HG03097 (cell line): ENCODE data around the gene CCDC85A.

Experiments used
- ATAC-seq: cut with Tn5 transposase; IDR thresholded peaks from one replicate; pipeline ENCODE4 v1.9.1; 2021; ENCODE audit not compliant: unreplicated experiment, low FRiP score

CCDC85A gene

DNA sequence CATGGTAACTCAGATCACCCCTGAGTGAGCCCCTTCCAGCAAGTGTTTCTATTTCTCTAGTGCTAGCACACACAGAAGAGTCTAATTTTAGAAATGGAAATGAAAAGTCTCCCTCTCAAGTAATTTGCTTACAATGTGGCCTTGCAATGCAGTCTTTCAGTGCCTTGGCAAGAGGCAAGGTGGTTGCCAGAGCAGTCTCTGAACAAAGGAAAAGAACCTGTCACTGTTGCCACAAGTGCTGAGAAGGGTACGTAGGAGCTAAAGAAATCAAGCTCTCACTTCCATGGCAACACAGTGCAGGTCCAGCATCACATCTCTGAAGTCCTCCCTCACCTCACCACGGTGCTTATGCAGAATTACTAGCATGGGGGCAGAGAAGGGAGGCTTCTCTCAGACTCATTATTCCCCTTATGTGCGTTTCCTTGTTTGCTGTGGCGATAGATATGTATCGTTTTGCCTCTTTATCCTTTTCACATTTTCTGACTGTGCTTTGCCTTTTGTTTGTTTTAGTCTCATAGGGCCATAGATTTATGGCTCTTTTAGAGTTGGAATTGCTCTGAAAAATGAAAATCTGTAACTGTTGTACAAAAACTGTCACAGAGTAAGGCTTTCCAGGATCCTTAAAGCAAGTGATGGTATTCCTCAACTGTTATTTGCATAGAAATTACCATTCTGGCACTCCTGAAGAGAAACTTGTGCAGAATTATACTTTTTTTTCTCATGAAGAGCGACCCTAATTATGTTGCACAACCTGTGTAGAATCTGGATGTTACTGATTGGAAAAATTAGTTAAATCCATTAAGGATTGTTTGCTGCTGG is 164.8 kb downstream of the CCDC85A start:
- ATAC-seq: no peak

DNA sequence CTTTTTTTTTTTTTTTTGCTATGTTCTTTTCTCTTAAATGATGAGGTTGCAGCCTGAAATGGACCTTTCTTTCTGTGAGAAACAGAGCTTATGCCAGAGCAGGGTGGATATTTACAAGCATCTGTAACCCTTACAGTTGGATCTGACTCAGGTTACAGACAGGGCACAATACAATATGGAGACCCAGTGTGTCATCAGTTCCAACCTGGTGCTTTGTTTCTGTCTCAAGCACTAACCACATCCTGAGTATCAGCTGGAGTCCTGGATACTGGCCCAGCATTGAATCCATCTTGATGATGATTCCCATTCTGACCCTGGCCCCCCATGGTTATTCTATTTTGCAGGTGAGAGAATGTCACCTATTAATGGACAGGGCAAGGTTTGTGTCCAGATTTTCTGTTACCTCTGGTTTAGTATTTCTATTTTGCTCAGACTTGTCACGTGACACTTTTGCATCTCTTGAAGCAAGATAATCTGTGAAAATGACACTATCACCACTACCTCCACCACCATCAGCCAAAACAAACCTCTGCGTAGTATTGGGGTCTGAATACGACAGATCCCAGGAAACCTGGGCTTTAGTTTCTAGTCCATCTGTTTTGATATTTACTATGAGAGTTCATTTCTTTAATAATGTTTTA is 174.0 kb downstream of the CCDC85A start:
- no peak for ATAC-seq

DNA sequence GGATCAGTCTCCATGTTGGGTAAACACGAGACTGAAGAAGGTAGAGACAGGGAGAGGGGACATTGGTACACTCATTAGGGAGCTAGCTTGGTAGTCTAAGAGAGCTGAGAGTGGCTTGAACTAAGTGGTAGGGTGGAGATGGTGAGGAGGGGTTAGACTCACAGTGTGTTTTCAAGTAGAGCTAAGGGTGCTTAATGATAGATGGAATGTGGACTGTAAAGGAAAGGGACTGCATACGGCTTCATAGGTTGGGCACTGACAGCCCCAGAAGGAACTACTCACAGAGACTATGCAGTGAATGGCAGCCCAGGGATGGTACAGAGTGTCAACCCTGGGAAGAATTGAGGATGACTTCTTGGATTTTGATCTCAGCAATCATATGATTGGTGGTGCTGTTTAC is 178.1 kb downstream of the CCDC85A start:
- no peak for ATAC-seq

DNA sequence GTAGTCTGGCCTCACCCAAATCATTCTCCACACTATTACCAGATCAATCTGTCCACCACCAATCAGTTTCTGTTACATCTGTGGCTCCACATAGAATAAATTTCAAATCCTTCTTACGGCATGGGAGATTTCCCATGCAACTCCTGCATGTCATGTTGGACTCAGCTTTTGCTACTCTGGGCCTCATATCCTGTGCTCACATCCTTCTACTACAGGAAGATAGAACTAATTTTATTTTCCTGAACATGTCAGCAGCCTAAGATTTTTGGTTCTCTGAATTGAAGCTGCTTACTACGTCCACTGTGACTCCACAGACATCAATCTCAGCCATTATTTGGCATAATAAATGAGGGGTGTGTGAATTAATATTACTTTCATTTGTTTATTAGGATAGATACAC is 181.1 kb downstream of the CCDC85A start:
- ATAC-seq: no peak

DNA sequence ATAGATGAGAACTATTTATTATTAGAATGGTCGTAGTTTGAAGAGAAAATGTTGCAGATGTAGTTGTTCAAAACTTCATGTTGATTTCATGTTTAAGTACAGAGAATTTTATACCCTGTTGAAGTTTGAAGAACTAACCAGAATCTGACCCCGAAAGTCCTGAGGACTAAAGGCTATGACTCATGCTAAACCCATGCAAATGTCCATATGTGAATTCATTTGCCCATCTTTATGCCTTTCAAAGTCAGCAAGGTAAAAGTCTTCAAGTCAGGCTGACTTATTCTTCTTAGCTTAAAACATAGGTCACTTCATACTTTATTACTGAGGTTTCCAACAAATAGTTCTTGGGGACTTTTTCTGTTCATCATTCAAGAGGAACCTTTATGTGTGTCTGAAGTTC is 185.5 kb downstream of the CCDC85A start:
- no peak for ATAC-seq

DNA sequence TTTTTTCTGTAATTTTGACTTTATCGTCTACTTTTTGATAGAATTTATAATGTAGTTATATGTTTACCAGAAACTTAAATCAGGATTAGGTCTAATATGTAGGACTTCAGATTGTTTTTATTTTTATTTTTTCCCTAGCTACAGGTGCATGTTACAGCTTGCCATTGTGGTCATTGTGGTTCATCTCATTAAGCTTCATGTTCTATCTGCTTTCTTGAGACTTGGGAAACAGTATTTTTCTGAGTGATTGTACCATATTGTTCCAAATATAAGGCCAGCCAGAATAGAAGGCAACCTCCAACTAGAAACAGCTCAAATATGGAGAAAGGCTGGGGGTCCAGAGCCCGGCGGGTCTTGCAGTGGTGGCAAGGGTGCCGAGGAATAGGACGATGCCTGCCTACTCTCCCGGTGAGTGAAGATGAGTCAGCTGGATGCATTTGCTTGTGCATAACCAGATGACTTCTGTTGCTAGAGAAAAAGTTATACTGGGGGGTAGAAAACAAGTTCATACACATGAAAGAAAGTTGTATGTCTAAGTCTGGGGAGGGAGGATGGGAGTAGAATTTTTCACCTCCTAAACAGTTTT is 188.4 kb downstream of the CCDC85A start:
- ATAC-seq: no peak

DNA sequence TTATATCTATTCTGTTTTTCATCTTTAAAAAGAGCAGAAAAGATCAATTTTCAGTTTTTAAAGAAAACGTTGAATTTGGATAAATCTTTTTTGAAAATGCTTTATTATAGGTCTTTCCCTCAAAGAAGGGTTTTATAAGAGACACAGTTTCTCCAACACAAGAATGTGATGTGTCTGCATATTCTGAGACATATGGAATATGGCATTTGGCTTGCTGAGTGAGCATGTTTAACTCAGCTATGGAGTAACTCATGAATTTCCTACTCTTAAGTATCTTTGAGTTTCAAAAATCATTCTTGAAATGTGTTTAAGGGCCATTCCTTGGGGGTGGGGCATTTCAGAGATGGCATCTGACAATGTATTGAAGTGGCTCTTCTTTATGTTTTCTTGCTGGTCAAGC is 191.5 kb downstream of the CCDC85A start:
- ATAC-seq: no peak

DNA sequence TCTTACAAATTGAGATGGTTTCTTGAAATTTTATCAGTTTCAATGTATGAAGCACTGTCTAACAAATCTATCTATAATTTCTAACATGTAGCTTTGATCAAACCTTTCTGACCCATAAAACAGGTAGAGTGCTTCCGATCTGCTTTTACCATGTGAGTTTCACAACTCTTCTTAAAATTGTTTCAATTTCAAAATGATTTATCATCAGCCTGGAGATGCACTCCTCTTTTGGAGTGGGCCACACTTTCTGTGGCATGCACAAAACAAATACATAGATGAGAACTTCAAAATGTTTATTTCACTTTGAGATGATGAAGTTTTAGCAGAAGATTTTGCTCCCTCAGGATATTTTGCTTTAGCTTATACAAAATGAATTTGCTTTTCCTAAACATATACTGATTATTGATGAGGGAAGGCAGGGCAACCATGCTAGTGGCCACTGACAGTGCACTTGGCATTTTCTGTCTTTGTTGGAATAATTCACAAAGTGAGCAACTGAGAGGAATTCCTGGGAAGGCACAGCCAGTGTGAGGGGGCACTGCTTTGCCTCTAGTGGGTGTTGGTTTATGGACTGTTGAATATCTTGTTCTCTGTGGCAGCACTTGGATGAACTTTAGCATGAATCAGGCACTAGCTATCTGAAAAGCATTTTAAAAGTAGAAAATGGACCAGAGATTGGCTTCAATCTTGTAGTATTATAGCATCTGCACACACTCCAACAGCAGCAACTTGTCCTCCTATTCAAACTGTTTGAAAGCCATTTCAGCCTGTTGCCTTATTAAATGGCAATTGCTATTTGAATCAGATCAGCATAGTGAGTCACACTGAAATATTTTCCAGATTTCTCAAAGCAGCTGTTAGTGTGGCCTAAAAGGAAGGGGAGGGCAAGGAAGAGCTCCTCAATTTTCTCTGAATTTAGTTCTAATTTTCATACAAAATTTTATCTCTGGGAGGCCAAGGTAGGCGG is 193.2 kb downstream of the CCDC85A start:
- no peak for ATAC-seq

DNA sequence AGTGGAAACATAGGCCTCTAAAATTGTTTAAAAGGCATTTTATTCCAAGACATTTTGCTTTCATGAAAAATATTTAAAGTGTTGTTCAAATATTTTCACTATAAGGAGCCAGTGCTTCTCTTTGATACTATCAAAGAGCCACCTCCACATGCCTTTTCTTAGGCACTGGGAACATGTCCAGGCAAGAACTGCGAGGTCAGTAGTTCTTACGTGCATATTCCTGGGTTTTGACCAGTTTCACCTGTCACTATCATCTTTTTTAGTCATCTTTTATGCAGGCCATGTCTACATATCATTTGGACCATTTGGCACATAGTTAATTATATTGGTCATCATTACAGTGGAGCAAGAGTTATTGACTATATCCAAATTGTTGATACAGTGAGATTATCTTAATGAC is 195.3 kb downstream of the CCDC85A start:
- no peak for ATAC-seq

DNA sequence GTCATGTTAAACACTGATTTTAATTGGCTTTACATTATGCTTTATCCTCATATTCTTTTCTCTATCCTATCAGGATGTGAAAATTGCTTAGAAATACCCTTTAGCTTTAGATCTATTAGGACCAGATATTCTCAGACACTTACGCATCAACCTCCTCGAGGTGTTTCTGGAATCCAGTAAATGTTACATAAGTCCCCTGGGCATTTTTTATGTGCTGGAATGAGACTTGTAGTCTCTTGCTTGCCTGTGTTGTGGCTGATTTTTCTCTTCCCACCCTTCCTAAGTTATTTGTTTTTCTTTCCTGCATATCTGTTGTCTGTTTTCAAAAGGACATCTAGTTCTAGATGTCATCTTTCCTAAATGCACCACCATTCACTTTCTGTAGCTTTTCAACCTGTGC is 197.1 kb downstream of the CCDC85A start:
- no peak for ATAC-seq

DNA sequence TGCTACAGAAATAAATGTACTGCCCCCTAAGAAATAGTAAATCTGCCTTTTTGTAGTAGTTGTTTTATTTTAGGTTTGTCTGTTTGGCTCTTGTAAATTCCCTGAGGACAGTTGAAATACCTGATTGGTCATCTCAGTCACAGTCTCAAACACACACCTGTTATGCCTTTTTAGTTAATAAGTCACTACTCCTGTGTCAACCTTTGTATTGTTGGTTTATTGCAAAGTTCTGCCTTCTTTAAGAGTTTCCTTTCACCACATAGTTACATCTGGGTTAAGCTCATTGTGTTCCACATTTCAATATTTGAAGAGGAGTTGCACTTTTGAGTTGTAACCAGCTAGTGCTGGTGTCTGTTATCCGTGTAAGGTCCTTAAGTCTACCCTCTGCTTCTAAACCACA is 198.7 kb downstream of the CCDC85A start:
- no peak for ATAC-seq

DNA sequence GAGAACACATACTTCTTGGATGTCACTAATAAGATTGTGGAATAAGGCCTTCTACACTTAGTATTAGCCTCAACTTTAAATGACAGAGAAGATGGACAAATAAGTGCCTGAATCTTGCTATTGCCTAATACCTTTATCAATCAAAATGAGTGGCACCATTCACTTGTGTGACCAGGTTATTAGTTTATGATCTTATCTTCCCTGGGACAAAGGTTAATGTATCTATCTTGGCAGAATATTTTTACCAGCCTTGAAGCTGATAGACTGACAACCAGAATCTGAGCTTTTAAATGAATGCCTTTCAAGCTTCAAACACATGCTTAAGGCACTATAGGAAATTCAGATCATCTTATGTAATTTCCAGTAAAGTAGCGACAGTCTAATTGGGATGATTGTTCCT is 202.9 kb downstream of the CCDC85A start:
- ATAC-seq: no peak

DNA sequence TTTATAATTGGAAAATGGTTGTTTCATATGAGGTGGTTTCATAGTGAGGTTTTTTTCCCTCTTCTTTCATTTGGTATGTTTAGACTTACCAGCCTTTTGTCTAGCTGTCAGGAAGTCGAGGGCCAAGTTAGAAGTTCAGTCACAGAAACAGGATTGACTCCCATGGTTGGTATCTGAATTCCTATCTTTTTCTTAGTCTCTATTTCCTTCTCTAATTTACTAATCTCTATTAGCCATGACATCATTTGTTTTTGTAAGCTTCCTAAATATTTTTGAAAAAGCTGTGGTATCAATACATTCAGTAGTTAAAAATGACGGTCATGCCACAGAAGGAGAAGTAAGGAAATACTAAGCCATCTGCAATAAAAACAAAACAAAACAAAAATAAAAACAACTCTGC is 206.9 kb downstream of the CCDC85A start:
- ATAC-seq: no peak

DNA sequence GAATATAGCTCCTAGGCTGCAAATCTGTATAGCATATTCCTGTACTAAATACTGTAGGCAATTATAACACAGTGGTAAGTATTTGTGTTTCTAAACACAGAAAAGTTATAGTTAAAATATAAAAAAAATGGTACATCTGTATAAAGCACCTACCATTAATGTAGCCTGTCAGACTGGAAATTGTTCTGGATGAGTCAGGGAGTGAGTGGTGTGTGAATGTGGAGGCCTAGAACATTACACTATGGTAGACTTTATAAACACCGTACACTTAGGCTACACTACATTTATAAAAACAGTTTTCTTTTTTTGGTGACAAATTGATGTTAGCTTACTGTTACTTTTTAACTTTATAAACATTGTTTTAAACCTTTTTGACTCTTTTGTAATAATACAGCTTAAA is 226.3 kb downstream of the CCDC85A start:
- no peak for ATAC-seq

DNA sequence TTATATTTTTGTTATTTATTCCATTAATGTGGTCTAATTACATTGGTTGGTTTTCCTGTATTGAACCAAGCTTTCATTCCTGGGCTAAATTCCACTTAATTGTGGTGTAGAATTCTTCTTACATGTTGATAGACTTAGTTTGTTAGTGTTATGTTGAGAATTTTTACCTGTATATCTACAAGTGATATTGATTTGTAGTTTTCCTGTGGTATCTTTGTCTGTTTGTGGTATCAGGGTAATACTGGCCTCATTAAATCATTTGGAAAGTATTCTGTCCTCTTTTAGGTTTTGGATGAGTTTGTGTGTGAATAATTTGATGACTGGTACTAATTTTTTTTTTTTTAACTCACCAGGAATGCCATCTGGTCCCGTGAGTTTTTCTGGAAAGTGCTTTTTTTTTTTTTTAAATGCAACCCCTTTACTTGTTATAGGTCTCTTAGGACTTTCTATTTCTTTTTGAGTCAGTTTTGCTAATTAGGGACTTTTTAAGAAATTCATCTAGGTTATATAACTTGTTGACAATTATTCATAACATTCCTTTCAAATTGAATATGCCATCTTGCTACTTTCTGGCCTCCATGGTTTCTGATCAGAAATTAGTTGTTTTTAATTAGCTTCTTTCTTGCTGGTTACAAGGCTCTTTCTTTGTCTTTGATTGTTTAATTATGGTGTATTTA is 232.8 kb downstream of the CCDC85A start:
- ATAC-seq: no peak
